NCI-H1694 treated with DMSO at 0.1 percent for 48 hours (cell line): Measurements from ENCODE around the gene SYT17.

Experiments used
- DNase-seq: peaks from one replicate; lab custom pipeline; 2025; lab: John Stamatoyannopoulos, UW

Gene SYT17

GRCh38 chr16:19138601-19139000 lies 29.4 kb upstream of the SYT17 start:
- DNase-seq = no peak

GRCh38 chr16:19139436-19140091 lies 28.5 kb upstream of the SYT17 start:
- DNase-seq = no peak

- no peak for DNase-seq
Measured at GRCh38 chr16:19140396-19140795, 27.6 kb upstream of the SYT17 start.

- DNase-seq = no peak
Measured at GRCh38 chr16:19142939-19143598, 25.0 kb upstream of the SYT17 start.

GRCh38 chr16:19143599-19143956 lies 24.5 kb upstream of the SYT17 start:
- no peak for DNase-seq

- DNase-seq = no peak
Measured at GRCh38 chr16:19145010-19145409, 23.0 kb upstream of the SYT17 start.

- no peak for DNase-seq
Measured at GRCh38 chr16:19147126-19147525, 20.9 kb upstream of the SYT17 start.

- no peak for DNase-seq
Measured at GRCh38 chr16:19147627-19148026, 20.4 kb upstream of the SYT17 start.

GRCh38 chr16:19148189-19148588 lies 19.9 kb upstream of the SYT17 start:
- no peak for DNase-seq

- DNase-seq = no peak
Measured at GRCh38 chr16:19151310-19151709, 16.7 kb upstream of the SYT17 start.

GRCh38 chr16:19152042-19152441 lies 16.0 kb upstream of the SYT17 start:
- DNase-seq = no peak

GRCh38 chr16:19153876-19154275 lies 14.2 kb upstream of the SYT17 start:
- DNase-seq = no peak

GRCh38 chr16:19162085-19162484 lies 6.0 kb upstream of the SYT17 start:
- no peak for DNase-seq

GRCh38 chr16:19163215-19163614 lies 4.8 kb upstream of the SYT17 start:
- DNase-seq = no peak

GRCh38 chr16:19164285-19164684 lies 3.8 kb upstream of the SYT17 start:
- no peak for DNase-seq

GRCh38 chr16:19165101-19165500 lies 2.9 kb upstream of the SYT17 start:
- no peak for DNase-seq

- DNase-seq = no peak
Measured at GRCh38 chr16:19166500-19166899, 1.5 kb upstream of the SYT17 start.

GRCh38 chr16:19168371-19169081 lies 486 bp downstream of the SYT17 start:
- peak; percentile 16 for DNase-seq

GRCh38 chr16:19169082-19169639 lies 1.1 kb downstream of the SYT17 start:
- DNase-seq = no peak

GRCh38 chr16:19170043-19170655 lies 2.1 kb downstream of the SYT17 start:
- no peak for DNase-seq

- DNase-seq = no peak
Measured at GRCh38 chr16:19172098-19172780, 4.2 kb downstream of the SYT17 start.

GRCh38 chr16:19173059-19173458 lies 5.0 kb downstream of the SYT17 start:
- no peak for DNase-seq
